ENCODE measurements around the gene KRTAP4-5. TPM values are rescaled to one million over a fixed set of nuclear protein-coding genes. Genes with fewer than 3 reads are reported as not detected.

KRTAP4-5 gene
- total RNA-seq, 2 donors from 2014 or later, result not detected

DNA sequence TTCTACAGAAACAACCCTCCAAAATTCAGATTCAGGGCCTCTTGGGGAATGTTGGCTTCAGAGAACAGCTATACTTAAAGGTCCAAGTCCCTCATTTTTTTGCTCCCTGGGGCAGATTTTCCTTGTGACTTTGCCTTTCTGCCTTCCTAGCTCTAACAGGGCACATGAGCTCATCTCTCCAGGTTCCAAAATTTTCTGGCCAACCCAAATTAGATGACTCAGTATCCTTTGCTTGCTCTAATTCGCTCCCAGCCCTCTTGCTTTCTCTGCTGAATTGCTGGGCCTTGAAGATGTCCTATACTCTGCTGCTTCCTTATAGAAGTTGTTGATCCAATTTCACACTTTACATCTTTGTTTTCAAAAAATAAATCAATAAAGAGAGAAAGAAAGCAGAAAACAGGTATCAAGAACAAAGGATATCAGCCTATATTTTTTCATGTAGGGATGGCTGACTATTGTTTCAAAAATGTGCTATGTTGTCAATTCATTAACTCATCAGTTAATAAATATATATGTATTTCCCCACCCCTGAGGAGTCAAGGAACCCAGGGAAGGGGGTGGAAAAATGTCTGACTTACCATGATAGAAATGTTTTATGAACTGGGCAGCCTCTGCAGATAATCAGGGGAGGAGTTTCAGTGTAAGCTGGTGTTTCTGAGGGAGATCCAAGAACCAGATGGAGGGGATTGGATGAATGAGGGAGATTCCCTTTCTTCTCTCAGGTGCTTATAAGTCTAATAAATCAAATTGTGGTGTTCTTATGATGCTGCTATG is 29.4 kb upstream of the KRTAP4-5 start:
- DNase-seq, result no peak
- no peaks in the 10 kb centered on the region for H3K9me3 ChIP-seq (ENCODE audit: control insufficient read depth, low read length)
- H3K9ac ChIP-seq (ENCODE audit: extremely low read depth, low read length, poor library complexity, severe bottlenecking), result no peak overlapping the region
- no peak overlapping the region for H3K27ac Mint-ChIP-seq
- 96 to 100% methylated on average over 1 of the region's 1 CpG for WGBS, 2 experiments (ENCODE audit: insufficient coverage in 1 of 2, insufficient read length in 1 of 2)
- no peaks in the 10 kb centered on the region for H3K4me1 ChIP-seq (ENCODE audit: control insufficient read depth, insufficient read depth, low read length)
- H3K9me3 Mint-ChIP-seq, result no peaks in the 10 kb centered on the region
- peaks cover 1% of the 10 kb centered on the region for H3K27me3 Mint-ChIP-seq (ENCODE audit: insufficient read depth)
- TF ChIP-seq, protein P1, sequence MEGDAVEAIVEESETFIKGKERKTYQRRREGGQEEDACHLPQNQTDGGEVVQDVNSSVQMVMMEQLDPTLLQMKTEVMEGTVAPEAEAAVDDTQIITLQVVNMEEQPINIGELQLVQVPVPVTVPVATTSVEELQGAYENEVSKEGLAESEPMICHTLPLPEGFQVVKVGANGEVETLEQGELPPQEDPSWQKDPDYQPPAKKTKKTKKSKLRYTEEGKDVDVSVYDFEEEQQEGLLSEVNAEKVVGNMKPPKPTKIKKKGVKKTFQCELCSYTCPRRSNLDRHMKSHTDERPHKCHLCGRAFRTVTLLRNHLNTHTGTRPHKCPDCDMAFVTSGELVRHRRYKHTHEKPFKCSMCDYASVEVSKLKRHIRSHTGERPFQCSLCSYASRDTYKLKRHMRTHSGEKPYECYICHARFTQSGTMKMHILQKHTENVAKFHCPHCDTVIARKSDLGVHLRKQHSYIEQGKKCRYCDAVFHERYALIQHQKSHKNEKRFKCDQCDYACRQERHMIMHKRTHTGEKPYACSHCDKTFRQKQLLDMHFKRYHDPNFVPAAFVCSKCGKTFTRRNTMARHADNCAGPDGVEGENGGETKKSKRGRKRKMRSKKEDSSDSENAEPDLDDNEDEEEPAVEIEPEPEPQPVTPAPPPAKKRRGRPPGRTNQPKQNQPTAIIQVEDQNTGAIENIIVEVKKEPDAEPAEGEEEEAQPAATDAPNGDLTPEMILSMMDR (conservative IDR thresholded peaks at IDR 0.05), result no peak
- H3K27me3 ChIP-seq (ENCODE audit: control insufficient read depth, insufficient read depth, low read length, poor library complexity, severe bottlenecking), result no peaks in the 10 kb centered on the region
- no peak overlapping the region for H3K4me3 Mint-ChIP-seq
- no peak overlapping the region for H3K4me3 ChIP-seq (ENCODE audit: low read length)
- H3K36me3 Mint-ChIP-seq (ENCODE audit: low read depth), result no peaks in the 10 kb centered on the region
- H3K36me3 ChIP-seq (ENCODE audit: control insufficient read depth, insufficient read depth, low read length), result no peaks in the 10 kb centered on the region
- H3K27ac ChIP-seq (ENCODE audit: low read depth, low read length), result no peak overlapping the region
- H3K4me1 Mint-ChIP-seq, result peaks cover 1% of the 10 kb centered on the region

DNA sequence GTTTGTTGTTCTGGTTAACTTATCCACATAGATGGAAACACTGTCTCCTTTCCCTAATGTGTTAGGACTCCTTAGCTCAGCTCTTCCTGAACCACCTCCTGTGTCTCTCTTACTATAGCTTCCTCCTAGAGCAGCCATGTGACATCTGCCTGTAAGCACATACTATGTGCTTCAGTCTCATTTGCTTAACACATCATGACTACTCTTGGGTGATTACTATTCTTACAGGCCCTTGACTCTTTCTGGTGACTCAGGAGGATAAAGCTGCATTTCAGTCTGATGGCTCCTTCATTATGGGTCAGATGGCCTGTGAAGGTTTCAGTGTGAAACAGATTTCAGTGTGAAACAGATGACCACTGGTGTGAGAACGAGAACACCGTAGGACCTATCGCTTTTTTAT is 28.7 kb upstream of the KRTAP4-5 start:
- TF ChIP-seq, protein P1 (conservative IDR thresholded peaks at IDR 0.05), result no peak
- Mint-ChIP-seq H3K9me3 (no peaks in the 10 kb centered on the region), H3K27ac (no peak overlapping the region), H3K27me3 (ENCODE audit: insufficient read depth) (peaks cover 2% of the 10 kb centered on the region), H3K36me3 (ENCODE audit: low read depth) (no peaks in the 10 kb centered on the region), H3K4me1 (peaks cover 1% of the 10 kb centered on the region), H3K4me3 (no peak overlapping the region)
- H3K9ac ChIP-seq (ENCODE audit: extremely low read depth, low read length, poor library complexity, severe bottlenecking), result no peak overlapping the region
- no peak overlapping the region for H3K4me3 ChIP-seq (ENCODE audit: low read length)
- no peaks in the 10 kb centered on the region for H3K27me3 ChIP-seq (ENCODE audit: control insufficient read depth, insufficient read depth, low read length, poor library complexity, severe bottlenecking)
- no peak for DNase-seq
- 91 to 97% methylated on average over 3 of the region's 3 CpGs for WGBS, 2 experiments (ENCODE audit: insufficient coverage in 1 of 2, insufficient read length in 1 of 2)
- H3K36me3 ChIP-seq (ENCODE audit: control insufficient read depth, insufficient read depth, low read length), result no peaks in the 10 kb centered on the region
- H3K9me3 ChIP-seq (ENCODE audit: control insufficient read depth, low read length), result no peaks in the 10 kb centered on the region
- H3K4me1 ChIP-seq (ENCODE audit: control insufficient read depth, insufficient read depth, low read length), result no peaks in the 10 kb centered on the region
- no peak overlapping the region for H3K27ac ChIP-seq (ENCODE audit: low read depth, low read length)

DNA sequence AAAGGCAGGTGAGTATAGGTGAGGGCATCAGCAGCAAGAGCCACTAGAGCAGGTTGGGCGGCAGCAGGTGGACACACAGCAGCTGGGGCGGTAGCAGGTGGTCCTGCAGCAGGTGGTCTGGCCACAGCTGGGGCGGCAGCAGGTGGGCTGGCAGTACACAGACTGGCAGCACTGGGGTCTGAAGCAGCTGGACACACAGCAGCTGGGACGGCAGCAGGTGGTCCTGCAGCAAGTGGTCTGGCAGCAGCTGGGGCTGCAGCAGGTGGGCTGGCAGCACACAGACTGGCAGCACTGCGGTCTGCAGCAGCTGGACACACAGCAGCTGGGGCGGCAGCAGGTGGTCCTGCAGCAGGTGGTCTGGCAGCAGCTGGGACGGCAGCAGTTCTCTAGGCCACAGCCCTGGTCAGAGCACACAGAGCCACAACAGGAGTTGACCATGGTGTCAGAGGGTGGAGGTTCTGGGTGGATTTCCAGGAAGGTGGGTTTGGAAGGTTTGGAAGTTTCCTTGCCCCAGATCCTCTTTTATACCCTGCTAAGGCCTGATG is 28.2 kb upstream of the KRTAP4-5 start, which contains the start of gene KRTAP4-2:
TSS of gene KRTAP4-2 (minus strand) at position 495 of the 545 bp plus-strand sequence. CDS start at position 438, 57 bp downstream.
- Mint-ChIP-seq H3K27me3 (ENCODE audit: insufficient read depth) (peaks cover 3% of the 10 kb centered on the region), H3K27ac (no peak within 1 kb of the TSS), H3K4me3 (no peak within 1 kb of the TSS), H3K36me3 (ENCODE audit: low read depth) (no peaks in the 10 kb centered on the region), H3K9me3 (no peaks in the 10 kb centered on the region), H3K4me1 (peaks cover 1% of the 10 kb centered on the region)
- no peak within 1 kb of the TSS for H3K4me3 ChIP-seq (ENCODE audit: low read length)
- no peak within 1 kb of the TSS for H3K9ac ChIP-seq (ENCODE audit: extremely low read depth, low read length, poor library complexity, severe bottlenecking)
- no peaks in the 10 kb centered on the region for H3K27me3 ChIP-seq (ENCODE audit: control insufficient read depth, insufficient read depth, low read length, poor library complexity, severe bottlenecking)
- TF ChIP-seq, protein P1 (conservative IDR thresholded peaks at IDR 0.05), result no peak
- no peaks in the 10 kb centered on the region for H3K4me1 ChIP-seq (ENCODE audit: control insufficient read depth, insufficient read depth, low read length)
- DNase-seq, result no peak
- H3K36me3 ChIP-seq (ENCODE audit: control insufficient read depth, insufficient read depth, low read length), result no peaks in the 10 kb centered on the region
- WGBS, 2 experiments (ENCODE audit: insufficient coverage in 1 of 2, insufficient read length in 1 of 2), result 94 to 100% methylated on average over 2 to 6 of the region's 7 CpGs
- H3K27ac ChIP-seq (ENCODE audit: low read depth, low read length), result no peak within 1 kb of the TSS
- H3K9me3 ChIP-seq (ENCODE audit: control insufficient read depth, low read length), result no peaks in the 10 kb centered on the region

All from endodermal cell (in vitro differentiated cells).